Astrocyte of the cerebellum (primary cell): Measurements from ENCODE around the gene TEX55.

Experiments
- DNase-seq: peaks from one replicate; pipeline ENCODE4 v3.0.0-alpha.2; 2011; ENCODE audit warnings: low read depth
- H3K4me3 ChIP-seq: 2 replicates; pipeline ENCODE4 v1.5.1; 2011; ENCODE audit warnings: mild to moderate bottlenecking, low read depth, low read length, moderate library complexity
- in situ Hi-C: cut with HindIII; loops from 2 replicates; pipeline ENCODE4 v1.10.0; 2017; ENCODE audit warnings: low sequenced_read_pairs
- TF ChIP-seq, protein P1 (sequence below): IDR thresholded peaks from 2 replicates; pipeline ENCODE4 v1.5.1; 2012; ENCODE audit warnings: low read length, low read depth, moderate library complexity, mild to moderate bottlenecking; ENCODE audit errors: missing control alignments

Gene TEX55

DNA sequence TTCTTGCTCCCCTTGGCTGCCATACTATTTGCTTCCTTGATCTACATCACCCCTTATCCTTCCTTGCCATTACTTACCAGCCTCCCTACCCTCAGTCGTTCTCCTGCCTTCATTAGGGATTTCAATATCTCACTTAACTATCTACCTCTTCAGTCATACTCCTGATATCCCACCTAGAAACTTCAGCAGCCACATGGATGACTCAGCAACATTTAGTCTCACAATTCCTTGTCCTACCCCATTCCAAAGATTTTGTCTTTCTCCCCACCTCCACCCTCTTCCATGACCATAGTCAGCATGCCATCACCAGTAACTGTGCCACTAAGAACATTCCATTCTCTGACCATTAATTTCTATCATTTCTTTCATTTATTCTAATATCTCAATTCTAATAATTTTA is 45.8 kb downstream of the TEX55 start:
- no peak overlapping the region for H3K4me3 ChIP-seq
- TF ChIP-seq, protein P1, sequence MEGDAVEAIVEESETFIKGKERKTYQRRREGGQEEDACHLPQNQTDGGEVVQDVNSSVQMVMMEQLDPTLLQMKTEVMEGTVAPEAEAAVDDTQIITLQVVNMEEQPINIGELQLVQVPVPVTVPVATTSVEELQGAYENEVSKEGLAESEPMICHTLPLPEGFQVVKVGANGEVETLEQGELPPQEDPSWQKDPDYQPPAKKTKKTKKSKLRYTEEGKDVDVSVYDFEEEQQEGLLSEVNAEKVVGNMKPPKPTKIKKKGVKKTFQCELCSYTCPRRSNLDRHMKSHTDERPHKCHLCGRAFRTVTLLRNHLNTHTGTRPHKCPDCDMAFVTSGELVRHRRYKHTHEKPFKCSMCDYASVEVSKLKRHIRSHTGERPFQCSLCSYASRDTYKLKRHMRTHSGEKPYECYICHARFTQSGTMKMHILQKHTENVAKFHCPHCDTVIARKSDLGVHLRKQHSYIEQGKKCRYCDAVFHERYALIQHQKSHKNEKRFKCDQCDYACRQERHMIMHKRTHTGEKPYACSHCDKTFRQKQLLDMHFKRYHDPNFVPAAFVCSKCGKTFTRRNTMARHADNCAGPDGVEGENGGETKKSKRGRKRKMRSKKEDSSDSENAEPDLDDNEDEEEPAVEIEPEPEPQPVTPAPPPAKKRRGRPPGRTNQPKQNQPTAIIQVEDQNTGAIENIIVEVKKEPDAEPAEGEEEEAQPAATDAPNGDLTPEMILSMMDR = no peak
- in situ Hi-C loops = no loop called here
- DNase-seq = no peak

DNA sequence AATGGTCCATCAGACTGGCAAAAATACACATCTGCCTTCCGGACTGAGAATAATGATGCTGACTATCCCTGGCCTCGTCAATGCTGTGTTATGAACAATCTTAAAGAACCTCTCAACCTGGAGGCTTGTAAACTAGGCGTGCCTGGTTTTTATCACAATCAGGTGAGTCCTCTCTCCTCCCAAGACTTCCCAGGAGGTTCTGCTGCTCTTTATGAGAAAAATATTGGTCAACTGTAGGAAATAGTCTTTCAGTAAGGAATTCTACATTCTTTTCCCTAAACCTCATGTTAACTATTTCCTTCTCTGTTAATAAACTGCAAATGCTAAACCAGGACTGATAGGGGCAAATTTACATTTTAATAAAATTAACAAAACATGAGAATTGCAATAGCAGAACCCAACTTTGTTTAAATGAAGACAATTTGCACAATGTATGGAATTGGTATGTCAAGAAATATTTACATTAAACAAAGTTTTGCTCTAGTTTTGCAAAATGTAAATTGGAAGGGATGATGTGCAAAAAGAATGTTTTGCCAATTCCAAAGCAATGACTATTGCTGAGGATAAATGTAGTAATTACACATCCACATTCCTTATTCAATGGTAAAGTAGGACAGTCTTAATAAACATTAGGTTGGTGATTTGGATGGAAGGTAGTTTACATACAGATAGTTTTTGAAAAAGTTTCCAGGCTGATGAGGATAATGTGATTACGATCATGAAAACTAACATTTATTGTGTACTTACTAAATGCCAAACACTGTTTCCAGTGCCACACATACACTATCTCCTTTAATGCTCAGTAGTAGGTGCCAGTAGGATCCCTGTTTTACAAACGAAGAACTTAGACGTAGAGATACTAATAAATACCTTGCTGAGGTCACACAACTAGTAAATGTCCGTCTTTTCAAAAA is 48.5 kb downstream of the TEX55 start:
- in situ Hi-C loops = no loop called here
- no peak overlapping the region for H3K4me3 ChIP-seq
- DNase-seq = no peak
- TF ChIP-seq, protein P1 = no peak

DNA sequence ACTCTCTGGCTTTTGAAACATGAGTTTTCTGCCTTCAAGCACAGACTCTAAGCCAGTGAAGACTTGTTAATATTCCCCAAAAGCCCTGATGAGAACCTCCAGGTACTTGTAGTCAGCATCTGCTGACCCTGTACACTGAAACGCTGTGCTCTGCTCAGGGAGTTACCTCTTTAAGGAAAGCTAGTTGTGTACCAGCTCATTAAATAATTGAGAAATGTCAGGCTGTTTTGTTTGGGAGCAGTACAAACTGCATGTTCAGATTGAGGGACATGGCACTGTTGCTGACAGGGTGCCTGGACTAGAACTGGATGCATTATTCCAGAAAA is 49.1 kb downstream of the TEX55 start:
- TF ChIP-seq, protein P1 = no peak
- DNase-seq = no peak
- in situ Hi-C loops = no loop called here
- H3K4me3 ChIP-seq = no peak overlapping the region

DNA sequence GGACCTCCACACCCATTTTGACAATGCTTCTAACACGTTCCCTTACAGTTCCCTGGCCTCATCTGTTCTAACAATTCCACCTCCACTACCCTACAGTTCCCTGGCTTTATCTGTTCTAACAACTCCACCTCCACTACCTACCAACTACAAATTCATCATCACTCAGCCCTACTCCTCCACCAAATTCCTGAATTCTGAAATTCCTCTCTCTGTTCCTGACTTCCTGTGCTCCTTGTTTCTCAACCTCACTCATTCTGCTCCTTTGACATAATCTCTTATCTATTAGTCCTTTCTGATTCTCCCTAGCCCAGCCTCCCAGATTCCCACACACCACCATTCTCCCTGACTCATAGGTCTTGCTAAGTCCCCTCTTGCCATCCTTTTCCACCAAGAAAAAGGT is 49.9 kb downstream of the TEX55 start:
- in situ Hi-C loops = no loop called here
- no peak overlapping the region for H3K4me3 ChIP-seq
- no peak for DNase-seq
- TF ChIP-seq, protein P1 = no peak
